Osteoblast (primary cell): Measurements from ENCODE around the gene OBSCN. TPM values are rescaled to one million over a fixed set of nuclear protein-coding genes. Genes with fewer than 3 reads are reported as not detected.

Experiments
- DNase-seq: peaks from one replicate; pipeline ENCODE4 v3.0.0; 2011; ENCODE audit warnings: low spot score, mixed read lengths; ENCODE audit not compliant: insufficient read length; ENCODE audit errors: missing footprints
- H2AFZ ChIP-seq: 2 replicates; pipeline ENCODE4 v1.6.0; 2011; ENCODE audit warnings: mild to moderate bottlenecking, low read length
- H3K27ac ChIP-seq: 2 replicates; pipeline ENCODE4 v1.5.1; 2011; ENCODE audit warnings: mild to moderate bottlenecking, low read depth, low read length, moderate library complexity
- H3K27me3 ChIP-seq: 2 replicates; pipeline ENCODE4 v1.6.0; 2012; ENCODE audit warnings: mild to moderate bottlenecking, control low read depth, inconsistent platforms, low read length, moderate library complexity; ENCODE audit not compliant: insufficient read depth
- H3K36me3 ChIP-seq: 2 replicates; pipeline ENCODE4 v1.5.1; 2011; ENCODE audit warnings: mild to moderate bottlenecking, low read length, control low read depth, moderate library complexity; ENCODE audit not compliant: insufficient read depth
- H3K4me1 ChIP-seq: 2 replicates; pipeline ENCODE4 v1.5.1; 2011; ENCODE audit warnings: mild to moderate bottlenecking, low read length, control low read depth, moderate library complexity; ENCODE audit not compliant: insufficient read depth
- H3K4me2 ChIP-seq: 2 replicates; pipeline ENCODE4 v1.6.0; 2011; ENCODE audit warnings: mild to moderate bottlenecking, low read length; ENCODE audit not compliant: insufficient read depth
- H3K4me3 ChIP-seq: fragments of 200-600 bp; sonication (generic); 3 replicates; pipeline ENCODE4 v1.5.1; 2012; ENCODE audit warnings: mild to moderate bottlenecking, low read length, inconsistent platforms; ENCODE audit not compliant: insufficient read depth
- H3K79me2 ChIP-seq: 2 replicates; pipeline ENCODE4 v1.6.0; 2012; ENCODE audit warnings: mild to moderate bottlenecking, low read length, control low read depth, inconsistent platforms; ENCODE audit not compliant: insufficient read depth
- H3K9me3 ChIP-seq: 2 replicates; pipeline ENCODE4 v1.5.1; 2011; ENCODE audit warnings: low read depth, low read length, control low read depth
- H4K20me1 ChIP-seq: 2 replicates; pipeline ENCODE4 v1.6.0; 2012; ENCODE audit warnings: mild to moderate bottlenecking, low read length, control low read depth; ENCODE audit not compliant: insufficient read depth
- total RNA-seq: library from RNA; depleted of rRNA; stranded (reverse); fragments of >200 nt; gene quantifications from 2 replicates; pipeline ENCODE4 v1.2.3, GENCODE V29; 2012
- TF ChIP-seq, protein P1 (sequence below): IDR thresholded peaks from 2 replicates; pipeline ENCODE4 v1.5.1; 2011; ENCODE audit warnings: mild to moderate bottlenecking, low read depth, low read length, moderate library complexity; ENCODE audit errors: extremely low read depth

The OBSCN gene
- total RNA-seq, 1 donor, result 2.9 TPM

DNA sequence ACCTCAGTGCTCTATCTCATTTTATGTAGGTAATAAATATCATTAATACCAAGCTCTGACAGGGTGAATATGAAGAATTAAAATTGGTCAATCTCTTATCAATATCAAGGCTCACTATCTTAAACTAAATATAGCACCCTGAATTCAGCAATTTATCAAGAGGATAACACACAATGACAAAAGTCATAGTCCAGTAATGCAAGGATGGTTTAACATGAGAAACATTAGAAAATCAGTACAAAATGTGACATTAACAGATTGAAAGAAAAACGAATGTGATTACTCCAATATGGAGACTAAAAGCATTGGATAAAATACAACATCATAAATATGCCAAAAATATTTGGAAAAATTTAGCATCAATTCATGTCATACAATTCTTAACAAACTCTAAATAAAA lies 53.9 kb downstream of the OBSCN start:
- Histone ChIP-seq H3K27me3 (no peaks in the 10 kb centered on the region), H3K79me2 (no peaks in the 10 kb centered on the region)

DNA sequence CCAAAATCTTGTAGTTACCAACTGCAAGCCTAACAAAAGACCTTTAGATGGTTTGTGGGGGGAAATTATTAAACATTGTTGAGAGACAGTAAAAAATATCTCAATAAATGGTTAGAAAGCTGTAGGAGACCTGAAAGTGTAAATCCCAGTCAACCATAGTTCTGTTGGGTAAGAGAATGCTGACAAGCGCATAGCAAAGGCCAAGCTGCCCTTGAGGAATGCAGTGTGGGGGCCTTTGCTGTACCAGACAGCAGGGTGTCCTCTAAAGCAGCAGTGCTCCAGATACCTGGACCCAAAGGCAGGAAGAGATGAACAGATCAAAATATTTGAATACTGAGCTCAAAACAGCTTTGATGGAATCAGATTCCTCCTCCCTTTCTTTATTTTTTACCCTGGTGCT lies 54.6 kb downstream of the OBSCN start:
- no peak overlapping the region for H3K4me2 ChIP-seq
- no peaks in the 10 kb centered on the region for H3K36me3 ChIP-seq
- H3K9me3 ChIP-seq, result no peaks in the 10 kb centered on the region
- no peaks in the 10 kb centered on the region for H4K20me1 ChIP-seq
- no peak overlapping the region for H3K27ac ChIP-seq
- no peaks in the 10 kb centered on the region for H3K27me3 ChIP-seq
- no peak overlapping the region for H3K4me3 ChIP-seq
- peak; percentile 65 for DNase-seq
- TF ChIP-seq, protein P1, sequence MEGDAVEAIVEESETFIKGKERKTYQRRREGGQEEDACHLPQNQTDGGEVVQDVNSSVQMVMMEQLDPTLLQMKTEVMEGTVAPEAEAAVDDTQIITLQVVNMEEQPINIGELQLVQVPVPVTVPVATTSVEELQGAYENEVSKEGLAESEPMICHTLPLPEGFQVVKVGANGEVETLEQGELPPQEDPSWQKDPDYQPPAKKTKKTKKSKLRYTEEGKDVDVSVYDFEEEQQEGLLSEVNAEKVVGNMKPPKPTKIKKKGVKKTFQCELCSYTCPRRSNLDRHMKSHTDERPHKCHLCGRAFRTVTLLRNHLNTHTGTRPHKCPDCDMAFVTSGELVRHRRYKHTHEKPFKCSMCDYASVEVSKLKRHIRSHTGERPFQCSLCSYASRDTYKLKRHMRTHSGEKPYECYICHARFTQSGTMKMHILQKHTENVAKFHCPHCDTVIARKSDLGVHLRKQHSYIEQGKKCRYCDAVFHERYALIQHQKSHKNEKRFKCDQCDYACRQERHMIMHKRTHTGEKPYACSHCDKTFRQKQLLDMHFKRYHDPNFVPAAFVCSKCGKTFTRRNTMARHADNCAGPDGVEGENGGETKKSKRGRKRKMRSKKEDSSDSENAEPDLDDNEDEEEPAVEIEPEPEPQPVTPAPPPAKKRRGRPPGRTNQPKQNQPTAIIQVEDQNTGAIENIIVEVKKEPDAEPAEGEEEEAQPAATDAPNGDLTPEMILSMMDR, result no peak
- H2AFZ ChIP-seq, result no peak overlapping the region
- no peaks in the 10 kb centered on the region for H3K79me2 ChIP-seq
- no peaks in the 10 kb centered on the region for H3K4me1 ChIP-seq

More for the DNA sequence above, 53.9 kb downstream of the OBSCN start:
- H4K20me1 ChIP-seq, result no peaks in the 10 kb centered on the region
- H3K4me1 ChIP-seq, result no peaks in the 10 kb centered on the region
- no peaks in the 10 kb centered on the region for H3K9me3 ChIP-seq
- TF ChIP-seq, protein P1, result no peak
- no peaks in the 10 kb centered on the region for H3K36me3 ChIP-seq
- H3K4me3 ChIP-seq, result no peak overlapping the region
- DNase-seq, result no peak
- H3K4me2 ChIP-seq, result no peak overlapping the region
- no peak overlapping the region for H3K27ac ChIP-seq
- no peak overlapping the region for H2AFZ ChIP-seq

DNA sequence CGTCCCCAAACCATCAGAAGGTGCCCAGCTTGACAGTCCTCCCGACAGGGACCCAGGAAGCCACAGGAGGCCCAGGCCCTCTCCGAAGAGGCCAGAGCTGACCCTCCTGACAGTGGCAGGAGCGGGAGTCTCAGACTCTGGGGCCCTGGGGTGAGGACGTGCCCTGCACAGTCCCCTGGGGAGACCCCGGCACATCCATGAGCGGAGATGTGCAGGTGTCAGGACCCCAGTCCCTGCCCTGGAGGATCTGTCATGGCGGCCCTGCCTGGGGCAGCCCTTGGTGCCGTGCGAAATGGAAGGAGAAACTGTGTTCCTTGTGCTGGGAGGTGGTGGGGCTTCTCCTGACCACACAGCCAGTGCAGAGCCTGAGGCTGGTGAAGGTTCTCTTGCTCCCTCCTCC lies 55.8 kb downstream of the OBSCN start:
- H3K4me3 ChIP-seq, result no peak overlapping the region
- no peaks in the 10 kb centered on the region for H4K20me1 ChIP-seq
- H3K36me3 ChIP-seq, result no peaks in the 10 kb centered on the region
- H3K79me2 ChIP-seq, result no peaks in the 10 kb centered on the region
- H3K27ac ChIP-seq, result no peak overlapping the region
- H3K27me3 ChIP-seq, result no peaks in the 10 kb centered on the region
- no peaks in the 10 kb centered on the region for H3K4me1 ChIP-seq
- TF ChIP-seq, protein P1, result no peak
- H3K4me2 ChIP-seq, result no peak overlapping the region
- no peak overlapping the region for H2AFZ ChIP-seq
- H3K9me3 ChIP-seq, result no peaks in the 10 kb centered on the region
- no peak for DNase-seq

DNA sequence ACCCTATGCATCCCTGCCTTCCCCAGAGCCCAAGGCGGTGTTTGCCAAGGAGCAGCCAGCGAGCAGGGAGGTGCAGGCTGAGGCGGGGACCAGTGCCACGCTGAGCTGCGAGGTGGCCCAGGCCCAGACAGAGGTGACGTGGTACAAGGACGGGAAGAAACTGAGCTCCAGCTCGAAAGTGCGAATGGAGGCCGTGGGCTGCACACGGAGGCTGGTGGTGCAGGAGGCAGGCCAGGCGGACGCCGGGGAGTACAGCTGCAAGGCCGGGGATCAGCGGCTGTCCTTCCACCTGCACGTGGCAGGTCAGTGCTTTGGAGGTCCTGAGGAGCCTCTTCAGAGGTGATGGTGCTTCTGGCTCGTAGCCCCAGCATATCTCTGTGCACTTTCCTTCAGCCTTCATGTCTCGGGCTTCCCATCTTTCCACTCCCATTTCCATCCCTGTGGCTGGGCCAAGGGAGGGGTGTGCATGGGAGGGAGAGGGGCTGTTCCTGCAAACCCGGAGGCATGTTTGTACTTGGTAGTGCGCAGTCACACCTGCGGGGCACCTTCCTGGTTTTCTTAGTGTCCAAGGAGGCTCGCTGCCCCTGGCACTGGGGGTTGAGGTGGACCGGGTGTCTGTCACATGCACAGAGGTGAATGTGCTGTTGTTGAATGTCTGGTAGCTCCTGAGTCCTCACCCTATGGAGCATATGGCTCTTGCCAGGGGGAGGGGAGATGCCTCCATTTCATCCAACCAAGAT lies 56.4 kb downstream of the OBSCN start:
- no peak overlapping the region for H2AFZ ChIP-seq
- H3K36me3 ChIP-seq, result no peaks in the 10 kb centered on the region
- DNase-seq, result no peak
- no peaks in the 10 kb centered on the region for H4K20me1 ChIP-seq
- H3K4me2 ChIP-seq, result no peak overlapping the region
- no peak overlapping the region for H3K4me3 ChIP-seq
- H3K9me3 ChIP-seq, result no peaks in the 10 kb centered on the region
- TF ChIP-seq, protein P1, result no peak
- H3K27me3 ChIP-seq, result no peaks in the 10 kb centered on the region
- H3K4me1 ChIP-seq, result no peaks in the 10 kb centered on the region
- no peaks in the 10 kb centered on the region for H3K79me2 ChIP-seq
- no peak overlapping the region for H3K27ac ChIP-seq
